Caco-2 (cell line): ENCODE data around the gene WRAP73. TPM values are rescaled to one million over a fixed set of nuclear protein-coding genes. Genes with fewer than 3 reads are reported as not detected.

Source experiments
- BruUV-seq: library from RNA; stranded (reverse); fragments of 400-500 nt; replicated peaks from 2 replicates; lab custom pipeline; 2021; lab: Mats Ljungman, UMichigan
- CTCF ChIA-PET: fragments of 300-600 bp; sonication (Branson Sonifier 250); formaldehyde crosslinking; loops from one replicate; lab custom pipeline; 2022; ENCODE audit warnings: antibody characterized with exemption; lab: Charles Lee
- POLR2A ChIA-PET: fragments of 300-600 bp; sonication (Branson Sonifier 250); formaldehyde crosslinking; loops from one replicate; lab custom pipeline; 2022; ENCODE audit warnings: antibody characterized with exemption; lab: Charles Lee
- DNase-seq, 2 experiments: peaks; one replicate each; pipeline versions ENCODE4 v3.0.0 to v3.0.0-alpha.2; 2020 to 2022
- H3K27me3 ChIP-seq: replicated peaks from 2 replicates; pipeline ENCODE4 v1.6.0; 2011; ENCODE audit warnings: low read length; ENCODE audit not compliant: control insufficient read depth, insufficient read depth
- H3K36me3 ChIP-seq: 2 replicates; pipeline ENCODE4 v1.5.1; 2011; ENCODE audit warnings: low read length; ENCODE audit not compliant: control insufficient read depth, insufficient read depth
- H3K4me1 ChIP-seq: fragments of 250-450 bp; sonication (Bioruptor Pico); 2 replicates; pipeline ENCODE4 v1.5.1; 2020; ENCODE audit warnings: mild to moderate bottlenecking
- H3K4me3 ChIP-seq: 2 replicates; pipeline ENCODE4 v1.5.1; 2011; ENCODE audit warnings: low read depth, mild to moderate bottlenecking, control low read depth, low read length
- H3K9me3 ChIP-seq: fragments of 250-450 bp; sonication (Bioruptor Pico); 2 replicates; pipeline ENCODE4 v1.5.1; 2020; ENCODE audit warnings: mild to moderate bottlenecking, moderate library complexity
- H3K27ac Mint-ChIP-seq: one replicate; pipeline ENCODE4 v1.8.0; 2022; ENCODE audit warnings: mixed read lengths; ENCODE audit not compliant: unreplicated experiment
- H3K27me3 Mint-ChIP-seq: one replicate; pipeline ENCODE4 v1.8.0; 2022; ENCODE audit warnings: mixed read lengths; ENCODE audit not compliant: insufficient read depth, unreplicated experiment
- H3K36me3 Mint-ChIP-seq: one replicate; pipeline ENCODE4 v1.8.0; 2022; ENCODE audit warnings: mild to moderate bottlenecking, mixed read lengths; ENCODE audit not compliant: insufficient read depth, unreplicated experiment
- H3K4me1 Mint-ChIP-seq: one replicate; pipeline ENCODE4 v1.8.0; 2022; ENCODE audit warnings: low read depth, mixed read lengths; ENCODE audit not compliant: unreplicated experiment
- H3K4me3 Mint-ChIP-seq: one replicate; pipeline ENCODE4 v1.8.0; 2022; ENCODE audit warnings: mild to moderate bottlenecking, moderate library complexity, mixed read lengths; ENCODE audit not compliant: unreplicated experiment
- H3K9me3 Mint-ChIP-seq: one replicate; pipeline ENCODE4 v1.8.0; 2022; ENCODE audit warnings: mixed read lengths; ENCODE audit not compliant: unreplicated experiment
- intact Hi-C: fragments of 100-400 bp; cut with micrococcal nuclease; formaldehyde crosslinking; loops from one replicate; pipeline ENCODE4 v1.10.0; 2022; ENCODE audit not compliant: unreplicated experiment
- total RNA-seq: library from RNA; stranded (reverse); gene quantifications from 2 replicates; pipeline ENCODE4 v1.2.3, GENCODE V29; 2022
- TF ChIP-seq, protein P1 (sequence below), 2 experiments: fragments of 200-600 bp in 1 of 2; IDR thresholded peaks; 1 replicate in 1 of 2; 2 replicates in 1 of 2; pipeline versions ENCODE4 v1.5.1 to v1.8.0; 2011 to 2022; ENCODE audit warnings: antibody characterized with exemption in 1 of 2, control low read depth in 1 of 2, inconsistent platforms in 1 of 2, low read depth in 1 of 2, low read length in 1 of 2, mild to moderate bottlenecking in 1 of 2, moderate library complexity in 1 of 2; ENCODE audit not compliant: insufficient read depth in 1 of 2, severe bottlenecking in 1 of 2, unreplicated experiment in 1 of 2

WRAP73 gene
- total RNA-seq, 1 experiment from 2014 or later: 31.6 TPM

GRCh38 chr1:3596663-3597598, 53.0 kb downstream of the WRAP73 start:
- BruUV-seq: no TSS peak
- Mint-ChIP-seq H3K9me3 (no peaks in the 10 kb centered on the region), H3K27me3 (no peaks in the 10 kb centered on the region), H3K4me3 (no peak overlapping the region), H3K27ac (no peak overlapping the region), H3K36me3 (no peaks in the 10 kb centered on the region), H3K4me1 (no peaks in the 10 kb centered on the region)
- POLR2A ChIA-PET: no interaction called here
- CTCF ChIA-PET: no interaction called here
- intact Hi-C loops: no loop called here
- no peak for DNase-seq
- Histone ChIP-seq H3K36me3 (no peaks in the 10 kb centered on the region), H3K4me3 (no peak overlapping the region), H3K27me3 (no peaks in the 10 kb centered on the region), H3K9me3 (no peaks in the 10 kb centered on the region), H3K4me1 (no peaks in the 10 kb centered on the region)
- TF ChIP-seq, protein P1, sequence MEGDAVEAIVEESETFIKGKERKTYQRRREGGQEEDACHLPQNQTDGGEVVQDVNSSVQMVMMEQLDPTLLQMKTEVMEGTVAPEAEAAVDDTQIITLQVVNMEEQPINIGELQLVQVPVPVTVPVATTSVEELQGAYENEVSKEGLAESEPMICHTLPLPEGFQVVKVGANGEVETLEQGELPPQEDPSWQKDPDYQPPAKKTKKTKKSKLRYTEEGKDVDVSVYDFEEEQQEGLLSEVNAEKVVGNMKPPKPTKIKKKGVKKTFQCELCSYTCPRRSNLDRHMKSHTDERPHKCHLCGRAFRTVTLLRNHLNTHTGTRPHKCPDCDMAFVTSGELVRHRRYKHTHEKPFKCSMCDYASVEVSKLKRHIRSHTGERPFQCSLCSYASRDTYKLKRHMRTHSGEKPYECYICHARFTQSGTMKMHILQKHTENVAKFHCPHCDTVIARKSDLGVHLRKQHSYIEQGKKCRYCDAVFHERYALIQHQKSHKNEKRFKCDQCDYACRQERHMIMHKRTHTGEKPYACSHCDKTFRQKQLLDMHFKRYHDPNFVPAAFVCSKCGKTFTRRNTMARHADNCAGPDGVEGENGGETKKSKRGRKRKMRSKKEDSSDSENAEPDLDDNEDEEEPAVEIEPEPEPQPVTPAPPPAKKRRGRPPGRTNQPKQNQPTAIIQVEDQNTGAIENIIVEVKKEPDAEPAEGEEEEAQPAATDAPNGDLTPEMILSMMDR (IDR thresholded peaks at IDR 0.05; ENCODE audit: insufficient read depth in 1 of 2, low read depth in 1 of 2, low read length in 1 of 2, severe bottlenecking in 1 of 2, unreplicated experiment in 1 of 2): no peak

DNA sequence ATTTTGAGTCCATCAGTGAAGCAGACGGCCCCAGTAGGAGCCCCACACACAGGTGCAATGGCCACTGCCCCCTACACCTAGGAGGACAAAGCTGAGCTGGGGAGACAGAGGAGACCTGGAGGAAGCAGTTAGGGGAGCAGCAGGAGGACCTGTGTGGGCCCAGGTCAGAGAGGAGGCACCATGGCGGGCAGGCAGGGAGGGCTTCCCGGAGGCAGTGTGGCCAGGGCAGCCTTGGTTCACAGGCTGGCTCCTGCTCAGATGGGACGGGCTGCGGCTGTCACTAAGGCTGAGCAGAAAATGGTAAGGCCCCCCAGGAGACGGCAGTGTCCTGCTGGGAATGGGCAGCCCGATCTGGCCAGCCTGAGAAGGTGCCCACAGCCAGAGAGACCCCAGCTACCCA, 54.0 kb downstream of the WRAP73 start:
- DNase-seq: no peak
- H3K9me3 Mint-ChIP-seq: no peaks in the 10 kb centered on the region
- H3K4me3 Mint-ChIP-seq: no peak overlapping the region
- no peaks in the 10 kb centered on the region for H3K27me3 ChIP-seq
- no peak overlapping the region for H3K27ac Mint-ChIP-seq
- no peaks in the 10 kb centered on the region for H3K36me3 Mint-ChIP-seq
- H3K9me3 ChIP-seq: no peaks in the 10 kb centered on the region
- ChIA-PET CTCF (no interaction called here), POLR2A (no interaction called here)
- H3K27me3 Mint-ChIP-seq: no peaks in the 10 kb centered on the region
- H3K4me1 ChIP-seq: no peaks in the 10 kb centered on the region
- no peaks in the 10 kb centered on the region for H3K4me1 Mint-ChIP-seq
- TF ChIP-seq, protein P1 (IDR thresholded peaks at IDR 0.05; ENCODE audit: insufficient read depth in 1 of 2, low read depth in 1 of 2, low read length in 1 of 2, severe bottlenecking in 1 of 2, unreplicated experiment in 1 of 2): no peak
- intact Hi-C loops: no loop called here
- no TSS peak for BruUV-seq
- no peak overlapping the region for H3K4me3 ChIP-seq
- H3K36me3 ChIP-seq: no peaks in the 10 kb centered on the region

GRCh38 chr1:3594706-3595377, 55.1 kb downstream of the WRAP73 start:
- TF ChIP-seq, protein P1 (IDR thresholded peaks at IDR 0.05; ENCODE audit: insufficient read depth in 1 of 2, low read depth in 1 of 2, low read length in 1 of 2, severe bottlenecking in 1 of 2, unreplicated experiment in 1 of 2): no peak
- H3K27me3 Mint-ChIP-seq: no peaks in the 10 kb centered on the region
- Histone ChIP-seq H3K27me3 (no peaks in the 10 kb centered on the region), H3K36me3 (no peaks in the 10 kb centered on the region), H3K4me1 (no peaks in the 10 kb centered on the region), H3K4me3 (no peak overlapping the region), H3K9me3 (no peaks in the 10 kb centered on the region)
- intact Hi-C loops: no loop called here
- H3K9me3 Mint-ChIP-seq: no peaks in the 10 kb centered on the region
- CTCF ChIA-PET: no interaction called here
- POLR2A ChIA-PET: no interaction called here
- no peak overlapping the region for H3K4me3 Mint-ChIP-seq
- BruUV-seq: no TSS peak
- H3K36me3 Mint-ChIP-seq: no peaks in the 10 kb centered on the region
- no peaks in the 10 kb centered on the region for H3K4me1 Mint-ChIP-seq
- no peak for DNase-seq
- H3K27ac Mint-ChIP-seq: no peak overlapping the region
